HEK293 (cell line): Measurements from ENCODE around the gene CDC34.

ENCODE experiments used
- HIC1 ChIP-seq: fragments of 450-650 bp; formaldehyde crosslinking; IDR thresholded peaks from 2 replicates; pipeline ENCODE4 v1.5.1; 2016; ENCODE audit warnings: missing biosample characterization, missing genetic modification characterization
- KLF10 ChIP-seq: fragments of 450-650 bp; IDR thresholded peaks from 2 replicates; pipeline ENCODE4 v1.5.1; 2018; ENCODE audit warnings: missing biosample characterization, mild to moderate bottlenecking, missing genetic modification characterization
- REST ChIP-seq: fragments of 450-650 bp; formaldehyde crosslinking; IDR thresholded peaks from 2 replicates; pipeline ENCODE4 v1.5.1; 2016; ENCODE audit warnings: missing biosample characterization, missing genetic modification characterization
- ZNF140 ChIP-seq: fragments of 450-650 bp; formaldehyde crosslinking; IDR thresholded peaks from 2 replicates; pipeline ENCODE4 v1.5.1; 2016; ENCODE audit warnings: missing biosample characterization, missing genetic modification characterization
- ZNF423 ChIP-seq: fragments of 450-650 bp; formaldehyde crosslinking; IDR thresholded peaks from 2 replicates; pipeline ENCODE4 v1.5.1; 2016; ENCODE audit warnings: missing biosample characterization, missing genetic modification characterization
- ZNF426 ChIP-seq: fragments of 450-650 bp; formaldehyde crosslinking; IDR thresholded peaks from 2 replicates; pipeline ENCODE4 v1.5.1; 2017; ENCODE audit warnings: missing biosample characterization, missing genetic modification characterization, mild to moderate bottlenecking, inconsistent platforms, moderate library complexity
- ZNF510 ChIP-seq: fragments of 450-650 bp; formaldehyde crosslinking; IDR thresholded peaks from 2 replicates; pipeline ENCODE4 v1.5.1; 2018; ENCODE audit warnings: mild to moderate bottlenecking, missing genetic modification characterization, missing biosample characterization; ENCODE audit not compliant: insufficient replicate concordance
- ZNF558 ChIP-seq: fragments of 450-650 bp; formaldehyde crosslinking; IDR thresholded peaks from 2 replicates; pipeline ENCODE4 v1.5.1; 2016; ENCODE audit warnings: missing biosample characterization, missing genetic modification characterization
- ZNF639 ChIP-seq: fragments of 450-650 bp; formaldehyde crosslinking; IDR thresholded peaks from 2 replicates; pipeline ENCODE4 v1.5.1; 2016; ENCODE audit warnings: missing biosample characterization, missing genetic modification characterization
- ZNF692 ChIP-seq: fragments of 450-650 bp; formaldehyde crosslinking; IDR thresholded peaks from 2 replicates; pipeline ENCODE4 v1.5.1; 2016; ENCODE audit warnings: missing biosample characterization, missing genetic modification characterization
- ZNF785 ChIP-seq: fragments of 450-650 bp; formaldehyde crosslinking; IDR thresholded peaks from 2 replicates; pipeline ENCODE4 v1.5.1; 2016; ENCODE audit warnings: missing biosample characterization, missing genetic modification characterization

- TF ChIP-seq ZNF692: no peak
- TF ChIP-seq HIC1: no peak
- TF ChIP-seq ZNF426 (tag by site-specific recombination): no peak
- no peak for TF ChIP-seq ZNF510 (tag by site-specific recombination)
- no peak for TF ChIP-seq ZNF423 (tag by site-specific recombination)
- no peak for TF ChIP-seq KLF10
- no peak for TF ChIP-seq ZNF639 (tag by site-specific recombination)
- TF ChIP-seq ZNF558 (tag by site-specific recombination): no peak
- TF ChIP-seq ZNF140 (tag by site-specific recombination): no peak
- no peak for TF ChIP-seq REST (tag by site-specific recombination)
- no peak for TF ChIP-seq ZNF785 (tag by site-specific recombination)
These were observed 48.8 kb downstream of the CDC34 start for GRCh38 chr19:580274-580835.
